ENCODE results near the gene RAG1. TPM values are rescaled to one million over a fixed set of nuclear protein-coding genes. Genes with fewer than 3 reads are reported as not detected.

Gene RAG1
- total RNA-seq, 6 experiments from 2014 or later, result 0.09 to 0.58 (median 0.29) TPM

DNA sequence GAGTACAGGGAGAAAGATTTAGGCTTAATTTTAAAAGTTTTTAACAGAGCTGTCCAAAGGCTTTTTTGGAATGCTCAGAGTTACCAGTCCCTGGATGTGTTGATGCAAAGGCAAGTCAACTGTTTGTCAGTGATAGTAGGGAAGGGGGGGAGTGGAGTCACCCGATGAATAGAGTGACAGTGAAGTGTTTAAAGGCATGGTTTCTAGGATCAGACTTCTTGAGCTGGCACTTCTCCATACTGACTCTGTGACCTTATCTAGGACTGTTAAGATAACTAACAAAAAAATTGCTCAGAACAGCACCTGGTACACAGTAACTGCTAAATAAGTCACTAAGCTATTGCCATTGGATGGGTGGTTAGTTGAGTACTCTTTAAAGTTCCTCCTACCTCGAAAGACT lies 41.6 kb downstream of the RAG1 start:
- TF ChIP-seq, protein P1, sequence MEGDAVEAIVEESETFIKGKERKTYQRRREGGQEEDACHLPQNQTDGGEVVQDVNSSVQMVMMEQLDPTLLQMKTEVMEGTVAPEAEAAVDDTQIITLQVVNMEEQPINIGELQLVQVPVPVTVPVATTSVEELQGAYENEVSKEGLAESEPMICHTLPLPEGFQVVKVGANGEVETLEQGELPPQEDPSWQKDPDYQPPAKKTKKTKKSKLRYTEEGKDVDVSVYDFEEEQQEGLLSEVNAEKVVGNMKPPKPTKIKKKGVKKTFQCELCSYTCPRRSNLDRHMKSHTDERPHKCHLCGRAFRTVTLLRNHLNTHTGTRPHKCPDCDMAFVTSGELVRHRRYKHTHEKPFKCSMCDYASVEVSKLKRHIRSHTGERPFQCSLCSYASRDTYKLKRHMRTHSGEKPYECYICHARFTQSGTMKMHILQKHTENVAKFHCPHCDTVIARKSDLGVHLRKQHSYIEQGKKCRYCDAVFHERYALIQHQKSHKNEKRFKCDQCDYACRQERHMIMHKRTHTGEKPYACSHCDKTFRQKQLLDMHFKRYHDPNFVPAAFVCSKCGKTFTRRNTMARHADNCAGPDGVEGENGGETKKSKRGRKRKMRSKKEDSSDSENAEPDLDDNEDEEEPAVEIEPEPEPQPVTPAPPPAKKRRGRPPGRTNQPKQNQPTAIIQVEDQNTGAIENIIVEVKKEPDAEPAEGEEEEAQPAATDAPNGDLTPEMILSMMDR (IDR thresholded peaks at IDR 0.05), result no peak
- Mint-ChIP-seq H3K36me3 (ENCODE audit: low read depth) (no peaks in the 10 kb centered on the region), H3K9me3 (no peaks in the 10 kb centered on the region), H3K27me3 (ENCODE audit: insufficient read depth) (no peaks in the 10 kb centered on the region), H3K4me3 (no peak overlapping the region), H3K27ac (no peak overlapping the region), H3K4me1 (ENCODE audit: low read depth) (no peaks in the 10 kb centered on the region)
- no peak for DNase-seq

DNA sequence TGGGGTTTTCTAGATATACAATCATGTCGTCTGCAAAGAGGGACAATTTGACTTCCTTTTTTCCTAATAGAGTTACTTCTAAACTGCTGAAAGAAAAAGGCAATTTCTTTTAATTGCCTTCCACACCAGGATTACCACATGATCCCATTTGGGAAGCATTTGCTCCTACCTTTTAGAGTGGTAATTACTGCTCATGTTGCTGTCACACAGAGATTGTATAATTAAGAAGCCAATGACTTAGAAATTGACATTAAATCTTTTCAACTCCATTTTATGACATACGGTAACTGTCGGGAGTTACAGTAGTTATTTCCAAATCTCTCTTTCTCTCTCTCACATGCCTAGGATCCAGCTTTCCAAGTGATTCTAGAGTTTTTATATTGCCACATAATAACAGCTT lies 48.0 kb downstream of the RAG1 start:
- TF ChIP-seq, protein P1 (IDR thresholded peaks at IDR 0.05), result no peak
- Mint-ChIP-seq H3K27ac (no peak overlapping the region), H3K36me3 (ENCODE audit: low read depth) (no peaks in the 10 kb centered on the region), H3K27me3 (ENCODE audit: insufficient read depth) (no peaks in the 10 kb centered on the region), H3K9me3 (no peaks in the 10 kb centered on the region), H3K4me1 (ENCODE audit: low read depth) (0 out of 2 replicates have a peak, but pooled peaks cover 6% of the 10 kb centered on the region), H3K4me3 (no peak overlapping the region)
- DNase-seq, result no peak

DNA sequence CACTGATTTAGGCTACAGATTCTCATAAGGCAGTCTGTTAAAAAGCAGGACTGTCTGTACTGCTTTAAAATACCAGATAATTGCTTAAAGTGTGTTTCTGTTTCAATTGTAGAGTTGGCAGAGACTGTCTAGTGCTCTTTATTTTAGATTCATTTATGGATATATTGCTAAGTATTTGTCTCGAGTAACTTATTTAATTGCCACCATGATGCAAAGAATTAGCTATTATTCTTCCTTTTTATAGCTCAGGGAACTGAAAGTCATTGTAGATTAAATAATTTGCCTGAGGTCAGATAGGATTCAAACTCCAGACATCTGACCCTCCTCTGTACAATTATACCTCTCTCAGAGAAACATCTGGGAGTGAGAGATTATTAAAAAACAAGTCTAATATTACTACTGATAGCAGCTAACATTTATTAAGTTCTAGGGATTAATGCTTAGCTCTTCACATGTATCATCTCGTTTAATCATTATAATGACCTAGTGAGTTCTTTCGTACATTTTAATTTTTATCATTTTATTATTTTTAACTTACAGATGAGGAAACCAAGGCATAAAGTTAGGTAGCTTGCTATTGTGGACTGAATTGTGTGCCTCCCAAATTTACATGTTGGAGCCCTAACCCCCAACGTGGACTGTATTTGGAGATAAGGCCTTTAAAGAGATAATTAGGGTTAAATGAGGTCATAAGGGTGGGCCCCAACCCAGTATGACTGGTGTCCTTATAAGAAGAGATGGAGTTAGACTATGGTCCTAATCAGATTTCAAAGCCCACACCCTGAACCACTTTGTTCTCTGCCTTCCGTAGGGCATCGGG lies 49.9 kb downstream of the RAG1 start:
- no peaks in the 10 kb centered on the region for H3K36me3 Mint-ChIP-seq (ENCODE audit: low read depth)

DNA sequence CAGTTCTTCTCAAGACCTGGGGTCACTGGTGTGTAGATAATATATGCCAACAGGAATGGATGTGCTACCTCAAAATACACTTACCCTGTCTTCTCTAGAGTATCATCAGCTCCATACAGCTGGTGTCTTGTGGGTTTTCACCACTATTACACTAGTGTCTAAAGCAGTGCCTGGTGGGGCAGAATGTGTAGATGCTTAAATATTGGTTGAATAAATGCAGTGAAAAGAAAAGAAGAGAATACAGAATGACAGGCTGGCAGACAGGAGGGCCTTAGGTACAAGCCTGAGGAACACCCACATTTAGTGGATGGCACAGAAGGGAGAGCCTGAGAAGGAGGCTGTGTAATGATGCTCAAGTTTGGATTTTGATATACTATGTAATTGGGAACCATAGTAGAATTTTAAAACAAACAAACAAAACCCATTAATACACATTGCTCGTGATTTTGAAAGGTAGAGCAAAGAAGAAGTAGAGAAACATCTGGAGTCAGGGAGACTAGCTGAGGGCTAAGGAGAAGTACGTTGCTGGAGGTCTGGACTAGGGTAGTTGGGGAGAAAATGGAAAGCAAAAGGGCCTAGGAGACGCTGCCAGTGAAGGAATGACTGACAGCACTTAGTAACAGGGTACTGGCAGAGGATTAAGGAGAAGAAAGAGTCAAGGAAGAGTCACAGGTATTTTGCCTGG lies 50.7 kb downstream of the RAG1 start:
- H3K4me1 Mint-ChIP-seq (ENCODE audit: low read depth), result 0 out of 2 replicates have a peak, but pooled peaks cover 6% of the 10 kb centered on the region
- TF ChIP-seq, protein P1 (IDR thresholded peaks at IDR 0.05), result no peak
- no peak overlapping the region for H3K27ac Mint-ChIP-seq

More for the DNA sequence above, 49.9 kb downstream of the RAG1 start:
- H3K9me3 Mint-ChIP-seq, result no peaks in the 10 kb centered on the region
- TF ChIP-seq, protein P1 (IDR thresholded peaks at IDR 0.05), result no peak
- no peak overlapping the region for H3K4me3 Mint-ChIP-seq
- no peak overlapping the region for H3K27ac Mint-ChIP-seq
- H3K4me1 Mint-ChIP-seq (ENCODE audit: low read depth), result 0 out of 2 replicates have a peak, but pooled peaks cover 6% of the 10 kb centered on the region
- H3K27me3 Mint-ChIP-seq (ENCODE audit: insufficient read depth), result no peaks in the 10 kb centered on the region
- no peak for DNase-seq

DNA sequence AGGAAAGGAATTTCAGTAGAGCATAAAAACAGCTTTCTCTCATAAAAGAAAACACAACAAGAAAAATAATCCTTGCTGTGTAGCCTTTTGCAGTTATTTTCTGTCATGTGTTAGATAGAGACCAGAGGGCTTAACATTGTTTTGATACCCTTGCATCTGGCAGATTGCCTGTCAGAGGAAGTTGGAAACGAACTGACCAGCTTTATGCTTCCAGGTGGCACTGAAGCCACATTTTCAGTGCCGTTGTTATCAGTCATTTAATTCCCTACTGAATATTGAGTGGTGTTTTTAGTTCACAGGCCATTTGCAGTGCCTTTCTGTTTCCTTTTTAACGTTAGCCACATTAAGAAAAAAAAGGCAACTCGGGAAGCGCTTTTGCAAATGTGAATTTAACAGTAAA lies 51.7 kb downstream of the RAG1 start:
- no peaks in the 10 kb centered on the region for H3K36me3 Mint-ChIP-seq (ENCODE audit: low read depth)
- TF ChIP-seq, protein P1 (IDR thresholded peaks at IDR 0.05), result no peak
- H3K9me3 Mint-ChIP-seq, result no peaks in the 10 kb centered on the region
- no peak for DNase-seq
- H3K4me3 Mint-ChIP-seq, result no peak overlapping the region
- no peaks in the 10 kb centered on the region for H3K27me3 Mint-ChIP-seq (ENCODE audit: insufficient read depth)
- H3K27ac Mint-ChIP-seq, result no peak overlapping the region
- 0 out of 2 replicates have a peak, but pooled peaks cover 6% of the 10 kb centered on the region for H3K4me1 Mint-ChIP-seq (ENCODE audit: low read depth)

More for the DNA sequence above, 50.7 kb downstream of the RAG1 start:
- Mint-ChIP-seq H3K36me3 (ENCODE audit: low read depth) (no peaks in the 10 kb centered on the region), H3K9me3 (no peaks in the 10 kb centered on the region), H3K27me3 (ENCODE audit: insufficient read depth) (no peaks in the 10 kb centered on the region), H3K4me3 (no peak overlapping the region; the same call in 1 of the 2 replicates)
- no peak for DNase-seq
